ENCODE measurements around the gene SOAT1. TPM values are rescaled to one million over a fixed set of nuclear protein-coding genes. Genes with fewer than 3 reads are reported as not detected.

Gene SOAT1
- total RNA-seq, 1 experiment from 2014 or later = 28.4 TPM

DNA sequence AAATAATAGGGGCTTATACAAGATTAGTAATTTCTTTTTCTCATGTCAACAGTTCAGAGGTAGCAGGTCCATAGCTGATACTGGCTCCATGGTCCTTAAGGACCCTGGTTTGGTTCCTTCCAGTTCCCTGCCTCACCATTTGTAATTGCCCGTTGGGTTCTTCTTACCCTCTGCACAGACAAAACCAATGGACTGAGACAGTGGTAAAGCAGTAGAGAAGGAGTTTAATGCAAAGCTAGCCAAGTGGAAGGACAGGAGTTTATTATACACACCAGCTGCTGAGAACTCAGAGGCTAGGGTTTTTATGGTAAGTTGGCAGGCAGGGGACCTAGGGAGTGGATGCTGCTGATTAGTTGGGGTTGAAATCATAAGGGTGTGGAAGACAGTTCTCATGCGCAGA, 36.3 kb downstream of the SOAT1 start:
- Mint-ChIP-seq H3K27ac (ENCODE audit: low read depth, unreplicated experiment) (no peak overlapping the region), H3K27me3 (ENCODE audit: insufficient read depth, unreplicated experiment) (no peaks in the 10 kb centered on the region), H3K4me1 (ENCODE audit: insufficient read depth, unreplicated experiment) (no peaks in the 10 kb centered on the region), H3K9me3 (ENCODE audit: unreplicated experiment) (no peaks in the 10 kb centered on the region), H3K36me3 (ENCODE audit: insufficient read depth, unreplicated experiment) (peaks cover 41% of the 10 kb centered on the region), H3K4me3 (ENCODE audit: unreplicated experiment) (no peak overlapping the region)
- ChIA-PET CTCF (interaction anchor here (0.5 to 0.8 kb wide), 3 partner anchors 19 to 250 kb away, joined by 3 to 5 read pairs (median 3); no protein-coding TSS in a partner anchor), POLR2A (interaction anchor here (0.6 kb wide), 1 partner anchor 260 kb away, joined by 3 read pairs; no protein-coding TSS in a partner anchor)
- no TSS peak for BruUV-seq (replicated peaks)
- TF ChIP-seq, protein P1, sequence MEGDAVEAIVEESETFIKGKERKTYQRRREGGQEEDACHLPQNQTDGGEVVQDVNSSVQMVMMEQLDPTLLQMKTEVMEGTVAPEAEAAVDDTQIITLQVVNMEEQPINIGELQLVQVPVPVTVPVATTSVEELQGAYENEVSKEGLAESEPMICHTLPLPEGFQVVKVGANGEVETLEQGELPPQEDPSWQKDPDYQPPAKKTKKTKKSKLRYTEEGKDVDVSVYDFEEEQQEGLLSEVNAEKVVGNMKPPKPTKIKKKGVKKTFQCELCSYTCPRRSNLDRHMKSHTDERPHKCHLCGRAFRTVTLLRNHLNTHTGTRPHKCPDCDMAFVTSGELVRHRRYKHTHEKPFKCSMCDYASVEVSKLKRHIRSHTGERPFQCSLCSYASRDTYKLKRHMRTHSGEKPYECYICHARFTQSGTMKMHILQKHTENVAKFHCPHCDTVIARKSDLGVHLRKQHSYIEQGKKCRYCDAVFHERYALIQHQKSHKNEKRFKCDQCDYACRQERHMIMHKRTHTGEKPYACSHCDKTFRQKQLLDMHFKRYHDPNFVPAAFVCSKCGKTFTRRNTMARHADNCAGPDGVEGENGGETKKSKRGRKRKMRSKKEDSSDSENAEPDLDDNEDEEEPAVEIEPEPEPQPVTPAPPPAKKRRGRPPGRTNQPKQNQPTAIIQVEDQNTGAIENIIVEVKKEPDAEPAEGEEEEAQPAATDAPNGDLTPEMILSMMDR (IDR thresholded peaks at IDR 0.05; ENCODE audit: unreplicated experiment) = no peak
- DNase-seq (ENCODE audit: unreplicated experiment) = no peak
- intact Hi-C loops (cut with micrococcal nuclease) = no loop called here

DNA sequence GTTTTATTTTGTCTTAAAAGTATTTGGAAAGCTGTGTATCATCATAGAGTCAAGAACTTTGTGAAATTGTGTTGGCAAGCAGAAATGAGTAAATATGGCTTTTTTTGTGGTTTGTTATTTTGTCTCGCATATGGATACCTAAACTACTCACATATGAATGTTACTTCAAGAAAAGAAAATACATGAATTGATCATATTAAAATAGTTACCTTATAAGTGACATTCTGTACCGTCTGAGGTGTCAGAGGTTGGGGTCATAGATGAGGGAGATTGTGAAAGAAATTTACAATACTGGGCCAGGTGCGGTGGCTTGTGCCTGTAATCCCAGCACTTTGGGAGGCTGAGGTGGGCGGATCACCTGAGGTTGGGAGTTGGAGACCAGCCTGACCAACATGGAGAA, 40.8 kb downstream of the SOAT1 start:
- Mint-ChIP-seq H3K27me3 (ENCODE audit: insufficient read depth, unreplicated experiment) (no peaks in the 10 kb centered on the region), H3K36me3 (ENCODE audit: insufficient read depth, unreplicated experiment) (peaks cover 46% of the 10 kb centered on the region), H3K9me3 (ENCODE audit: unreplicated experiment) (no peaks in the 10 kb centered on the region), H3K4me3 (ENCODE audit: unreplicated experiment) (no peak overlapping the region), H3K4me1 (ENCODE audit: insufficient read depth, unreplicated experiment) (no peaks in the 10 kb centered on the region), H3K27ac (ENCODE audit: low read depth, unreplicated experiment) (no peak overlapping the region)
- DNase-seq (ENCODE audit: unreplicated experiment) = no peak
- CTCF ChIA-PET = interaction anchor here (0.7 to 1.1 kb wide), 2 partner anchors 19 to 475 kb away, joined by 3 to 6 read pairs; no protein-coding TSS in a partner anchor
- intact Hi-C loops (cut with micrococcal nuclease) = no loop called here
- POLR2A ChIA-PET = no interaction called here
- no TSS peak for BruUV-seq (replicated peaks)
- TF ChIP-seq, protein P1 (IDR thresholded peaks at IDR 0.05; ENCODE audit: unreplicated experiment) = no peak

DNA sequence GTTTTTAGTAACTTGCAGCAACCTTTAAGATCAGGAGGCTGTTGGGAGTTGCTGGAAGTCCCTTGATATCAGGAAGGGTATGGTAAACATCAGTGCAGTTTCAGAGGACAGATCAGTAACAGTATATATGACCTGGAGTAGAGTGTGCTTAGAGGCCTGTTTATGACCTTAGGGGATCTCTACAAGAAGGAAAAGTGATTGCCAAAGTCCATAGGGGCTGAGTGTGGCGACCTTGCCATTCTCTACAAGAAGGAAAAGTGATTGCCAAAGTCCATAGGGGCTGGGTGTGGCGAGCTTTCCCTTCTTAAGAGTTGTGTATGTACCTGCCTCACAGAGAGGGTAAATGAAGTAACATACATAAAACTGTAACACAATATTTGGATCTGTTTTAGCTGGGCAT, 43.7 kb downstream of the SOAT1 start:
- H3K9me3 Mint-ChIP-seq (ENCODE audit: unreplicated experiment) = no peaks in the 10 kb centered on the region
- DNase-seq (ENCODE audit: unreplicated experiment) = no peak
- no peak overlapping the region for H3K4me3 Mint-ChIP-seq (ENCODE audit: unreplicated experiment)
- no peaks in the 10 kb centered on the region for H3K4me1 Mint-ChIP-seq (ENCODE audit: insufficient read depth, unreplicated experiment)
- H3K27ac Mint-ChIP-seq (ENCODE audit: low read depth, unreplicated experiment) = peak overlapping the region; percentile 22
- H3K36me3 Mint-ChIP-seq (ENCODE audit: insufficient read depth, unreplicated experiment) = peaks cover 59% of the 10 kb centered on the region
- ChIA-PET POLR2A (no interaction called here), CTCF (interaction anchor here (0.5 kb wide), 1 partner anchor 21 kb away, joined by 4 read pairs; no protein-coding TSS in a partner anchor)
- no peaks in the 10 kb centered on the region for H3K27me3 Mint-ChIP-seq (ENCODE audit: insufficient read depth, unreplicated experiment)
- intact Hi-C loops (cut with micrococcal nuclease) = no loop called here
- TF ChIP-seq, protein P1 (IDR thresholded peaks at IDR 0.05; ENCODE audit: unreplicated experiment) = no peak
- BruUV-seq (replicated peaks) = no TSS peak

DNA sequence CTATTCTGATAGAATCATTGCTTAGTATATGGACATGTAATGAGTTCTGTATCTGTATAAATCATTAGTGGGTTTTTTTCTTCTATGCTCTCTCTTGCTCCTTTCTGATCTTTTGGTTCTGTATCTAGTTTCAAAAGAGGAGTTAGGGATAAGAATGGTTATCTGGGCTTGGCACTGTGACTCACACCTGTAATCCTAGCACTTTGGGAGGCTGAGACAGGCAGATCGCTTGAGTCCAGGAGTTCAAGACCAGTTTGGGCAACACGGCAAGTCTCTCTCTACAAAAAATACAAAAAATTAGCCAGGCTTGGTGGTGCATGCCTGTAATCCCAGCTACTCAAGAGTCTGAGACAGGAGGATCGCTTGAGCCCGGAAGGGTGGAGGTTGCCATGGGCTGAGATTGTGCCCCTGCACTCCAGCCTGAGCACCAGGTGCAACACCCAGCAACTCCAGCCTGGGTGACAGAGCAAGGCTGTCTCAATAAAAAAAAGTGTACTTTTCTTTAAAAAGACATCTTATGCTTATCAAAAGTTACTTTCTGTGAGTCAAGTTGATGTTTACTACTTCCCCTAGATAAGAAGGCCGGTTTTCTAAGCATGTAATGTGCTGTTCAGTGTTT, 44.5 kb downstream of the SOAT1 start:
- no TSS peak for BruUV-seq (replicated peaks)
- no peak for DNase-seq (ENCODE audit: unreplicated experiment)
- intact Hi-C loops (cut with micrococcal nuclease) = no loop called here
- Mint-ChIP-seq H3K4me3 (ENCODE audit: unreplicated experiment) (no peak overlapping the region), H3K9me3 (ENCODE audit: unreplicated experiment) (no peaks in the 10 kb centered on the region), H3K36me3 (ENCODE audit: insufficient read depth, unreplicated experiment) (peaks cover 60% of the 10 kb centered on the region), H3K4me1 (ENCODE audit: insufficient read depth, unreplicated experiment) (no peaks in the 10 kb centered on the region), H3K27me3 (ENCODE audit: insufficient read depth, unreplicated experiment) (no peaks in the 10 kb centered on the region), H3K27ac (ENCODE audit: low read depth, unreplicated experiment) (peak overlapping the region; percentile 22)
- TF ChIP-seq, protein P1 (IDR thresholded peaks at IDR 0.05; ENCODE audit: unreplicated experiment) = no peak
- CTCF ChIA-PET = no interaction called here
- POLR2A ChIA-PET = no interaction called here

All from MCF 10A (cell line).